Mesothelial cell of epicardium (in vitro differentiated cells): ENCODE results near the gene ARHGAP42. TPM values are rescaled to one million over a fixed set of nuclear protein-coding genes. Genes with fewer than 3 reads are reported as not detected.
A peak's percentile ranks its signal among the peaks of the same experiment; 100 is the strongest.
"Not testable (repeated sequence)": the region's sequence is repeated elsewhere in the genome, so short reads cannot be mapped to it uniquely, and the experiment has no call there.

ENCODE experiments used
- DNase-seq, 2 experiments: peaks; one replicate each; pipeline ENCODE4 v3.0.0; 2021; ENCODE audit warnings: low spot score in 2 of 2; ENCODE audit not compliant: unreplicated experiment in 2 of 2
- H3K27ac Mint-ChIP-seq: 2 replicates; pipeline ENCODE4 v1.8.0; 2021; ENCODE audit warnings: mixed read lengths
- H3K27me3 Mint-ChIP-seq: 2 replicates; pipeline ENCODE4 v1.8.0; 2021; ENCODE audit warnings: low read depth, mixed read lengths
- H3K36me3 Mint-ChIP-seq: 2 replicates; pipeline ENCODE4 v1.8.0; 2021; ENCODE audit warnings: mixed read lengths
- H3K4me1 Mint-ChIP-seq: 2 replicates; pipeline ENCODE4 v1.8.0; 2021; ENCODE audit warnings: mixed read lengths
- H3K4me3 Mint-ChIP-seq: 2 replicates; pipeline ENCODE4 v1.8.0; 2021; ENCODE audit warnings: mild to moderate bottlenecking, moderate library complexity, mixed read lengths
- H3K9me3 Mint-ChIP-seq: 2 replicates; pipeline ENCODE4 v1.8.0; 2021; ENCODE audit warnings: mixed read lengths
- total RNA-seq: library from RNA; stranded (reverse); gene quantifications from 3 replicates; pipeline ENCODE4 v1.2.1, GENCODE V29; 2021
- TF ChIP-seq, protein P1 (sequence below): fragments of 200-600 bp; sonication (generic); IDR thresholded peaks from one replicate; pipeline ENCODE4 v1.5.0; 2021; ENCODE audit warnings: antibody characterized with exemption; ENCODE audit not compliant: unreplicated experiment

Gene ARHGAP42
- total RNA-seq, 1 donor from 2014 or later: 19.4 TPM

DNA sequence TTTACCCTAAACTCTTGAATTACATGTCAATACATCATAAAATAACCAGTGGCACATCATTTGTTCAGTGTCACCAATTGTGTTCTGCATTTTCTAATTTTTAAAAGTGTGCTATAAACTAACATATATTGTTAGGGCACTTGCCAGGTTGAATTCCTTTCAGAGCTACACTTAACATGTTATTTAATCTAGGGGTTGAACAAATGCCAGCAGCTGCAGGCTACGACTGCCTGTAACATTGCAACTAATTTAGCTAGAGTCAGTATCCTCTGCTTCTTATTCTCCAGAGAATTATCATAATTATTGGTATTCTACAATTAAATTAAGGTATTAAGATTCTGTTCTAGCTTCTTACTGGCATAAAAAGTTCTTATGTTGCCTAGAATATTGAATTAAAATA, 46.4 kb upstream of the ARHGAP42 start:
- Mint-ChIP-seq H3K9me3 (no peaks in the 10 kb centered on the region), H3K4me3 (no peak overlapping the region), H3K27me3 (no peaks in the 10 kb centered on the region), H3K4me1 (peaks cover 33% of the 10 kb centered on the region), H3K27ac (peak overlapping the region; percentile 30), H3K36me3 (no peaks in the 10 kb centered on the region)
- no peak for DNase-seq
- TF ChIP-seq, protein P1, sequence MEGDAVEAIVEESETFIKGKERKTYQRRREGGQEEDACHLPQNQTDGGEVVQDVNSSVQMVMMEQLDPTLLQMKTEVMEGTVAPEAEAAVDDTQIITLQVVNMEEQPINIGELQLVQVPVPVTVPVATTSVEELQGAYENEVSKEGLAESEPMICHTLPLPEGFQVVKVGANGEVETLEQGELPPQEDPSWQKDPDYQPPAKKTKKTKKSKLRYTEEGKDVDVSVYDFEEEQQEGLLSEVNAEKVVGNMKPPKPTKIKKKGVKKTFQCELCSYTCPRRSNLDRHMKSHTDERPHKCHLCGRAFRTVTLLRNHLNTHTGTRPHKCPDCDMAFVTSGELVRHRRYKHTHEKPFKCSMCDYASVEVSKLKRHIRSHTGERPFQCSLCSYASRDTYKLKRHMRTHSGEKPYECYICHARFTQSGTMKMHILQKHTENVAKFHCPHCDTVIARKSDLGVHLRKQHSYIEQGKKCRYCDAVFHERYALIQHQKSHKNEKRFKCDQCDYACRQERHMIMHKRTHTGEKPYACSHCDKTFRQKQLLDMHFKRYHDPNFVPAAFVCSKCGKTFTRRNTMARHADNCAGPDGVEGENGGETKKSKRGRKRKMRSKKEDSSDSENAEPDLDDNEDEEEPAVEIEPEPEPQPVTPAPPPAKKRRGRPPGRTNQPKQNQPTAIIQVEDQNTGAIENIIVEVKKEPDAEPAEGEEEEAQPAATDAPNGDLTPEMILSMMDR: no peak

GRCh38 chr11:100641456-100641855, 45.6 kb upstream of the ARHGAP42 start:
- H3K27me3 Mint-ChIP-seq: no peaks in the 10 kb centered on the region
- H3K27ac Mint-ChIP-seq: no peak overlapping the region
- H3K4me3 Mint-ChIP-seq: no peak overlapping the region
- TF ChIP-seq, protein P1: no peak
- H3K4me1 Mint-ChIP-seq: peaks cover 33% of the 10 kb centered on the region
- H3K9me3 Mint-ChIP-seq: no peaks in the 10 kb centered on the region
- DNase-seq: no peak
- H3K36me3 Mint-ChIP-seq: no peaks in the 10 kb centered on the region

DNA sequence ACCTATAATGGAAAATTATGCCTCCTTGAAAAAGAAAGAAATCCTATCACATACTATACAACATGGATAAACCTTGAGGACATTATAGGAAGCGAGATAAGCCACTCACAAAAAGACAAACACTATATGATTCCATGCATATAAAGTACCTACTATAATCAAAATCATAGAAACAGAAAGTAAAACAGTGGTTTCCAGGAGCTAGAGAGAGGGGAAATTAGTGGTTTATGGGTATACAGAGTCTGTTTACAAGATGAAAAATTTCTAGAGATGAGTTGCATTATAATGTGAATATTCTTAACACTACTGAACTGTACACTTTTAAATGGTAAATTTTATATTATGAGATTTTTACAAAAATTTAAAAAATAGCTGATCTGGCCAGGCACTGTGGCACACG, 40.5 kb upstream of the ARHGAP42 start:
- Mint-ChIP-seq H3K27ac (no peak overlapping the region), H3K27me3 (no peaks in the 10 kb centered on the region), H3K4me1 (peaks cover 12% of the 10 kb centered on the region), H3K4me3 (no peak overlapping the region), H3K36me3 (peaks cover 8% of the 10 kb centered on the region), H3K9me3 (peaks cover 31% of the 10 kb centered on the region)
- TF ChIP-seq, protein P1: no peak
- DNase-seq: no peak

- no peak overlapping the region for H3K27ac Mint-ChIP-seq
- H3K4me1 Mint-ChIP-seq: peaks cover 12% of the 10 kb centered on the region
- no peaks in the 10 kb centered on the region for H3K27me3 Mint-ChIP-seq
- TF ChIP-seq, protein P1: no peak
- peaks cover 43% of the 10 kb centered on the region for H3K9me3 Mint-ChIP-seq
- DNase-seq: no peak
- H3K4me3 Mint-ChIP-seq: no peak overlapping the region
- peaks cover 8% of the 10 kb centered on the region for H3K36me3 Mint-ChIP-seq
These were observed 39.2 kb upstream of the ARHGAP42 start for GRCh38 chr11:100647861-100648260.

- Mint-ChIP-seq H3K27ac (no peak overlapping the region), H3K4me1 (peaks cover 2% of the 10 kb centered on the region), H3K9me3 (peaks cover 12% of the 10 kb centered on the region), H3K4me3 (no peak overlapping the region), H3K27me3 (no peaks in the 10 kb centered on the region), H3K36me3 (no peaks in the 10 kb centered on the region)
- DNase-seq: no peak
- TF ChIP-seq, protein P1: no peak
These were observed 23.5 kb upstream of the ARHGAP42 start for GRCh38 chr11:100663583-100663982.

DNA sequence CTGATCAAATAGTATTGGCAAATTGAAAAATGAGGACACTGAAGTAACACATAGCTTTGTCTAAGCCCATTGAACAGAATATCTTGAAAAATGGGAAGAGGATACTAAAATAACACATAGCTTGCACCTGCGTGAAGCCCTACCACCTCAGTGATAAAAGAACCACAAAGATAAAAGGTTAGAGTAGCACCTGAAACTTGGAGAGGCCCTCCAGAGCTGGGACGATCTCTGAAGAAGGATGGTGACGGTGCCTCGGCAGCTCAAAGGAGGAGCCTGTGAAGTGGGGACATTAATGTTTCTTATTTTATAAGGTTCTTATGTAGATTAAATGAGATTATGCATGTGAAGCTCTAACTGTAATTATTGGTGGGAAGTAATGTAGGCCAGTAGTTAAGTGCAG, 23.1 kb upstream of the ARHGAP42 start:
- H3K27ac Mint-ChIP-seq: no peak overlapping the region
- no peak for DNase-seq
- H3K9me3 Mint-ChIP-seq: peaks cover 8% of the 10 kb centered on the region
- no peaks in the 10 kb centered on the region for H3K27me3 Mint-ChIP-seq
- TF ChIP-seq, protein P1: no peak
- H3K36me3 Mint-ChIP-seq: no peaks in the 10 kb centered on the region
- no peak overlapping the region for H3K4me3 Mint-ChIP-seq
- H3K4me1 Mint-ChIP-seq: peaks cover 3% of the 10 kb centered on the region

- not testable (repeated sequence) for H3K27ac Mint-ChIP-seq, H3K4me1 Mint-ChIP-seq, H3K9me3 Mint-ChIP-seq, H3K27me3 Mint-ChIP-seq, DNase-seq, H3K4me3 Mint-ChIP-seq, H3K36me3 Mint-ChIP-seq
These were observed 20.3 kb upstream of the ARHGAP42 start for GRCh38 chr11:100666816-100667215.
